GM19043 (cell line): Measurements from ENCODE around the gene KLF16.

Experiments used
- ATAC-seq: cut with Tn5 transposase; IDR thresholded peaks from one replicate; pipeline ENCODE4 v1.9.1; 2021; ENCODE audit warnings: low read depth; ENCODE audit not compliant: unreplicated experiment

KLF16 gene

DNA sequence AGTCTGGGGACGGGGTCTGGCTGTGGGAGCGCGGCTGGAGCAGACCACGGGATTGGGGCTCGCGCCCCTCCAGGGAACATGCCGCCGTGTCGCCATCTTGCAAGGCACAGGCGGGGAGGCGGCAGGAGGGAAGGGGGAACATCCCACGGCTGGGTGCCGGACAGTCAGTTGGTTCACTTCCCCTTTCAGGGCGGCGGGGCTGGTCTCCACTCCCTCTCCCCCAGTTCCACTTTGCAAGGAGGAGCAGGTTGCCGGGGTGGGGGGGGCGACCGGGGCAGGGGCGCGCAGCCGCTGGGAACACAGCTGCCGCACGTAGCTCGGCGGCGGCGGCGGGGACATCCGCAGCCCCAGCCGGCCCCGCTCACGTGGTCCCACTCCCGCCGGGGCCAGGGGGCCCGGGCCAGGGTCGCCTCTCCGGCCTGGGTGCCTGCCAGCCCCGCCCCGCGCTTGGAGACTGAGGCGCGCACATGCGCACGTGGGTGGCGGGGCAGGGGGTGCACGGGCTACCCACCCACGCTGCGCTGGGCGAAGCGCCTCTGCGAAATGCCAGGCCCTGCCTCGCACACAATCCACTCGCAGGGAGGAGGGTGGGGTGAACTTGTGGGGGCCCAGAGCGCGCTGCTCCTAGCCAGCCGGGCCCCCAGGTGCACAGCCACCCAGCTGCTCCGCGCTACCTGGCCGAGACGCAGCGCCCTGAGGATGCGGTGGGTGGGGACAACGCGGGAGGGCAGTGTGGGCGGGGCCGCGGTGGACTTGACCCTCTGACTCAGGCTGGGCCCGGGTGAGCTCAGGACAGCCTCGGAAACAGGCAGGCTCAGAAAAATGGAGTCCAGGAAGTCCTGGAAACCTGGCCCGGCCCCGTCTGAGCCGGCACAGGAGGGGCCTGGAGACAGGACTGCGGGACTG lies 6.4 kb downstream of the KLF16 start:
- ATAC-seq: no peak

DNA sequence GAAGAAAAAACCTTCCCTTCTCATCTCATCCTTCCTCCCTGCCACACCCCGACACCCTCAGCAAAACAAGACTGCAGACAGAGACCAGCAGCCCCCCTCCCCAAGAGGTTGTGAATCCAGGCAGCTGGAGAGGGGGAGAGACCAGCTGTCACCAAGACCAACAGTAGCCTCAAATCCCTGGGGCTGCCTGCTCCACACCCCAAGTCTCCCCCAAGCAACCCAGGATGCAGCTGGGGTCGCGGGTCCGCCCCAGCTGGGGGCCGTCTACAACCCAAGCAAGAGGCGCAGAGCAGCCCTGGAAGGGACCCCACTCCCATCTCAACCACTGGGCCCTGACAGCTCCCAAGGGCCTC lies 7.1 kb downstream of the KLF16 start:
- no peak for ATAC-seq

DNA sequence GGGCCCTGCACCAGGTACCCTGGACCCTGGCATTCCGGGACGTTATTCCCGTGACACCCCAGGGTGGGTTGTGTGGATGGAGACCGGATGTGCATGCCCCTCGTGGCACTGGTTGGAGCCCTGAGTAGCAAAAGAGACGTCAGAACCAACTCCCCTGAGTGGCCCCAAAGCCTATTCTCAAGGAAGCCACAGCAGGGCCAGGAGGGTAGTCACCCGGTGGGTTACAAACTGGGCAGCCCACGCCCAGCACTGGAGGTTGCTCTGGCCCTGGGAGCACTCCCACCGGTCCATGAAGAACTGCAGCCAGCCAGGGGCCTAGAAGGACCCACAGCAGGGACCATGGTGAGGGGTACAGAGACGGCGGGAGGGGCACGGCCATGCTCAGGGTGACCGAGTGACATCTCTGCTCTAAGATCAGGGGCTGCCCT lies 7.5 kb downstream of the KLF16 start:
- ATAC-seq: no peak

DNA sequence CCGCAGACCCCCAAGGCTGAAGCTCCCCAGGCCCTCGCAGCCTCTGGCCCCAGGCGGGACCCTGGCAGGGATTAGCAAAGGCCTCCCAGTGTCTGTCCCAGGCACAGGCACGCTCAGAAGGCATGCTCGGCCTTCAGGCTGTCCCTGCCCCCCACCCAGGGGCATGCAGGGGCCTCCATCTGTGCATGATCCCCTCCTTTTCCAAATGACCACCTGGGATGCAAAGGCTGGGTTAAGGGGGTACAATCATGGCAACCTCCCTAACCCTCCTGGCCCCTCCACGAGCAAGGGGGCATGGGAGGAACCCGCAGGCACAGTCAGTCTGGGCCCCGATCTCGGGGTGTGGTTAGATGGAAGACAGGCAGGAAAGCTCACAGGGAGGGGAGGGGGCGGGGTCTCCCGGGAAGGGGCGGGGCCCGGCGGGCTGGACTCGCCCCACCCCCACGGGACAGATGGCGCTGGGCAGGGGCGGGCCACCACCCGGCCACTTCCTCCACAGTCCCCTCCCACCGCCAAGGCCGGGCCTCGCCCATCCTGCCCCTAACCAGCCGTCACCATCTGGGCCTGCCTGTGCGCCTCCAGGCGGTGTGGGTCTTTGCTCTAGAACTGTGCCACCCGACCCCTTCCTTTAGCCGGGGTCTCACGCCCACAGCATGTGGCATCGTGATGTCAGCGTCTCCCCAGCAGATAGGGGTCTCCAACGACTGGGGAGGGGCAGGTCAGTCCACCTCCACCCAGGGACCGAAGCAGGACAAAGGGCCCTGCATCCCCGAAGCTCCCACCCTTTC lies 8.1 kb downstream of the KLF16 start:
- ATAC-seq: peak; percentile 44

DNA sequence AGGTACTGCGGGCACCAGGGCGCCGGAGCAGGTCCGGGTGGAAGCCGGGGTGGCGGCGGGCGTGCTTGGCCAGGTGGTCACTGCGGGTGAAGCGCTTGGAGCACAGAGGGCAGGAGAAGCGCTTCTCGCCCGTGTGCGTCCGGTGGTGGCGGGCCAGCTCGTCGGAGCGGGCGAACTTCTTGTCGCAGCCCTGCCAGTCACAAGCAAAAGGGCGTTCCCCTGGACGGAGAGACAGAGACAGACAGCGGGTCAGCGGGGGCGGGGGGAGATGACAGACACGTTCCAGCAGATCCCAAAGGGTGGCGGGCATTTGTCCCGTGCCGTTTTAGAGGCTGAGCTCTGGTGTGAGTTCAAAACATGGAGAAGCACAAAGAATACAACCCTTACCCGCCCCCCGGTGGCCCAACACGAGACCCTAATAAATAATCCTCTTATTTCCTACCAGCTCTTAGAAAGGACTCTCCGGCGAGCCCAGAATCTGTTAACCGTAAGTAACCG lies 8.8 kb downstream of the KLF16 start:
- no peak for ATAC-seq

DNA sequence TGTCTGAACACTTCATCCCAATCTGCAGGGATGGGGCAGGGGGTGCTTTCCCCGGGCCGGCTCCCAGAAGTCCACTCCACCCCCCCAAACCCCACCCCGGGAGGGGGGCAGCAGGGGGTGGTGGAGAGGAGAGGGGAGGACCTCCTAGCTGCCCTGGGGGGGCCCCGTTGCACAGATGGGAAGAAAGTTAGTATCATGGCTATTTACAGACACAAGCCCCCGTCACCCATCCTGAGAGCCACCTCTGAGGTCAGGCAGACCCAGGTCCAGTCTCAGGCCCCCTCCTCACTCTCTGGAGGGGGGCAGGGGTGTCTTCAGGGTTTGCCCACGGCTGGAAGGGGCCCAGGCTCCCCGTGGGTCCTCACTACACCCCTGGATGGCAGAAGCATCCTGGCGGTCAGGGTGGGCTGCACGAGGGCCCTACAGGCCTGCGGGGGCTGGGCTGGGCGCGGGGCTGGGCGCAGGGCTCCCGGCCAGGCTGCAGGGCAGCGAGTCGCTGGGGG lies 9.3 kb downstream of the KLF16 start:
- no peak for ATAC-seq

DNA sequence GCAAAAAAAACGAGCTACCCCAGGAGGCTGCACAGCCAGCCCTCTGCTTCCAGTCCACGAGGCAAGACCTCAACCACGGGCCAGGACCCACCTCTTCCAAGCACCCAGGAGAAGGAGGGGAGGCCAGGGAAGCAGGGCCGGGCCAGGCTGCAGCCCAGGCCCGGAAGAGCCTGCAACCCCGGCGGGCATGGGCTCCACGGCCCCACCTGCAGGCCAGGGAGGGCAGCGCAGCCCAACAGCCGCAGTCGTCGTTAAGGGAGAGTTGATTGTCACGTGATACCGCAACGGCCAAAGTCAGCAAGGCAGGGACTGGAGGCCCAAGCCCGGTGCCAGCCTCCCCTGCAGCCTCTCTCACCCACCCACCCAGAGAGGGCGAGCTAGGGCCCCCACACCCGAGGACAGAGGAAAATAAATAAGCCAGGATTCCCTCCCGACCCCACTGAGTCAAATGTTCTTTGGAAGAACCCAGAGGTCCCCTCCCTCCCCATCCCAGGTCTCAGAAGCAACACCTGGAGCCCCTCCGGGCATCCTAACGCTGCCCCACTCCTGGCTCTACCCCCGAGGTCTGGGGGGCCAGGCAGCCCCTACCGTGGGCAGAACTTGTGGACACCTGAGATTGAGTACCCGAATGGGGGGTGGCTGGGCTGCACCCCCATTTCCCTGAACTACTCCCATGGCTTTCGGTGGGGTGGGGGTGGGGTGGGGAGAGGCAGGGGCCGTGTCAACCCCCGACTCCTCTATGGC lies 9.9 kb downstream of the KLF16 start:
- ATAC-seq: no peak

DNA sequence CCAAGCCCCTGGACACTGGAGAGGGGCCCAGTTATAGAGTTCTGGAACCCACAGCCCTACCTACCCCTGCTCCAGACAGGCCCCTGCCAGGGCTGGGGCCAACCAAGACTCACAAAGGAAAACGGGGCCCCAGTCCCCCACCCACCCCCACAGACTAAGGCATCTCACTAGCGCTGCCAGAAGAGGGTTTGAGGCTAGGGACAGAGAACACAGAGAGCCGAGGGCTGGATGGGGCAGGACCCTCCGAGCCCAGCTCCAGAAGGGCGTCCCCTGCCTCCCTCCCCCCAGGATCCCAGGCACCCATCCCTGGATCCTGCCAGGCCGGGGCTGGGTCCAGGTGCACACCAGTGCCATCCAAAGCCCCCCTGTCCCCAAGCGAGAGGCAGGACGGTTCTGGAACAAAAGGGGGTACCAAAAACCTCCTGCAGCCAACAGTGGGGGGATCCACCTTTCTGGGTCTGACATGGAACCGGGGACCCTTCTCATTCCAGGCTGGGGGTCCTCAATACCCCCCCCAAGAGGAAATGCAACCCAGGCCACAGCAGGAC lies 10.7 kb downstream of the KLF16 start:
- no peak for ATAC-seq

DNA sequence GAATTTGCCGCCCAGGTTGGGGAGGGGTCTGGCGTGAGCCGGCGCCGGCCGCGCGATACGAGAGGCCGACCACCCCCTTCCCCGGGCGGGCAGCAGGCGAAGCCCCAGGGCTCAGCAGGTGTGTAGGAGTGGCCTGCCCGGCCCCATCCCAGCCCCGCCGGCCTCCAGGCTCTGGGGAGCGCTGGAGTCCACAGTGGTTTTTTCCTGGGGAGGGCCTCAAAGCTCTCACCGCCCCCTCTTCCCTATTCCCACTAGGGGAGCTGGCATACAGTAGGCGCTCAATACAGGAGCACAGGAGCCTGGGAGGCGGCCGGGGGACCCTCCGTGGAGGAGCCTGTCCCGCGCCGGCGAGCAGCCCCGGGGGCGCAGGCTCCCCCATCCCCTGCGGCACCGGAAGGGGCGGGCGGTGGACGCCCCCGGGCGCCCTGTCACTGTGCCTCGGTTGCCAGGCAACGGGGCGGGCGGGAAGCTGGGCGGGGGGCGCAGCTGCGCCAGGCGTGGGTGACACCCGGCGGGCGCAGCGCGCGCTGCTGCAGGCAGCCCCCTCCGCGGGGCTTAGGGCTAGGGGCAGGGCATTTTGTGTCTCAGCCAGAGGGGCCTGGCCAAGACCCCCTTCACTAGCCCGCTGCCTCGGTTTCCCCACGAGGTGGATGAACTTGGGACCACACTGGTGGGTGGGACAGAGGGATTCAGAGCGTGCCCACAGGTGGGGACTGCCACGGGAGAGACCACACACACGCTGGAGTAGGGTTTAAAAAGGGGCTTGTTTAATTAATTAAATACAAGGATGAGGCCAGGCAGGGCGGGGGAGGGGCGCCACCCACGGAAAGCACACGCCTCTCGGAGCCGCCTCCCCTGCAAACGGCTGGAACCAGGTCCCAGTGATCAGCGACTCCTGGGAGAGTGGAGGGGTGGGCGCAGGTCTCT lies 11.5 kb downstream of the KLF16 start:
- no peak for ATAC-seq

DNA sequence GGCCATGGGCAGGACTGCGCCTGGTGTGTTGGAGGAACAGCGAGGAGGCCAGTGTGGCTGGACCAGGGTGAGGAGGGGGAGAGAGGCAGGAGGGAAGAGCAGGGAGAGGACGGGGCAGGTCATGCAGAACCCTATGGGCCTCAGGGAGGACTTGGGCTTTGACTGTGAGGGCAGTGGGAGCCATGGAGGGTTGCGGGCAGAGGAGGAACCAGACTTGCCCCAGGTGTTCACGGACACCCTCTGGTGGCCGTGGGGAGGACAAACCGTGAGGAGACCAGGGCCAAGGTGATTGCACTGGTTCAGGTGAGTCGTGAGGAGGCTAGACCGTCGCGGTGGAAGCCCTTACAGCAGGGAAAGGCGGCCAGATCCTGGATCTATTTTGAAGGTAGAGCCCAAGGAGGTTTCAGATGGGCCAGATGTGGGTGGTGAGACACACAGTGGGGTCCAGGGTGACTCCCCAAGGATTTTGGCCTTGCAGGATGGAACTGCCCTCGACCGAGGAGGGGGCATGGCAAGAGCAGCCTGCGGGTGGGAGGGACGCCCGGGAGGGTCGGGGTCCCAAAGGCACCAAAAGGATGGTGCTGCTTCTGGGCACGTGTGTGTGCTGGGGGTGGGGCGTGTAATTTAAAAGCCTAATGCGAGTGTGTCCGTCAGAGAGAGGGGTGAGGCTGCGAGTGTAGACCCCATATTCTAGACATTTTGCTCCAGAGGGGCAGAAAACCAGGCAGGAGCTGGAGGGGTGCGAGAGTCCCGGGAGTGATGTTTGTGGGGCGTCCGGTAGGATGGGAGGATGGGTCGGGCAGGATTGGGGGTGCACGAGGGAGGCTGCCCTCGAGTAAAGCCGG lies 12.3 kb downstream of the KLF16 start:
- no peak for ATAC-seq

DNA sequence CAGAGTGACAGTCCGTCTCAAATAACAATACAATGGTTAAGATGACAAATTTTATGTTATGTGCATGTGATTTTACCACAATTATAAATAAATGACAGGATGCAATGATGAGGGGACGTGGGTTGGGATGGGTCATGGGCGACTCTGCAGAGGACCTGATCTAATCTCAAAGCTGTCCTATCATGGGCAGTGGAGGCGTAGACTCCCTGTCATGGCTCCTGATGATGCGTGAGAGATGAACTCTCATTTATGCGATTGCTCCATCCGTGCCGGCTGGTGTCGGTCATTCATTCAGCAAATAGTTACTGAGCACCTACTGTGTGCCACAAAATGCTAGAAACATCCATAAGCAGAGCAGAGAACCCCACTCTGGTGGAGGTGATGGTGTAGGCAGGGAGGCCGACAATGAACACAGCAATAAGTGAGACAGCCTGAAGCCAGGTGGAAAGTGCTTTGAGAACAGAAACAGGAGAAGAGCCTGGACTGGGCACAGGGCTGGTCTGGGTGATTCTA lies 13.4 kb downstream of the KLF16 start:
- no peak for ATAC-seq

DNA sequence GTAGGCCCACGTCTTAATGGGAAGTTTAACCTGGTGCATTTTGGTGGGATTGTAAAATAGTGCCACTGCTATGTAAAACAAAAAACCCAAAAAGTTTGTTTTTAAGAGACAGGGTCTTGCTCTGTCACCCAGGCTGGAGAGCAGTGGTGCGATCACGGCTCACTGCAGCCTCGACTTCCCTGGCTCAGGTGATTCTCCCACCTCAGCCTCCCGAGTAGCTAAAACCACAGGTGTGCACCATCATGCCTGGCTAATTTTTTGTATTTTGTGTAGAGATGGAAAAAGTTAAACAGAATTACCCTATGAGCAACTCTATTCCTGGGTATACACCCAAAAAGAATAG lies 14.3 kb downstream of the KLF16 start:
- ATAC-seq: no peak

DNA sequence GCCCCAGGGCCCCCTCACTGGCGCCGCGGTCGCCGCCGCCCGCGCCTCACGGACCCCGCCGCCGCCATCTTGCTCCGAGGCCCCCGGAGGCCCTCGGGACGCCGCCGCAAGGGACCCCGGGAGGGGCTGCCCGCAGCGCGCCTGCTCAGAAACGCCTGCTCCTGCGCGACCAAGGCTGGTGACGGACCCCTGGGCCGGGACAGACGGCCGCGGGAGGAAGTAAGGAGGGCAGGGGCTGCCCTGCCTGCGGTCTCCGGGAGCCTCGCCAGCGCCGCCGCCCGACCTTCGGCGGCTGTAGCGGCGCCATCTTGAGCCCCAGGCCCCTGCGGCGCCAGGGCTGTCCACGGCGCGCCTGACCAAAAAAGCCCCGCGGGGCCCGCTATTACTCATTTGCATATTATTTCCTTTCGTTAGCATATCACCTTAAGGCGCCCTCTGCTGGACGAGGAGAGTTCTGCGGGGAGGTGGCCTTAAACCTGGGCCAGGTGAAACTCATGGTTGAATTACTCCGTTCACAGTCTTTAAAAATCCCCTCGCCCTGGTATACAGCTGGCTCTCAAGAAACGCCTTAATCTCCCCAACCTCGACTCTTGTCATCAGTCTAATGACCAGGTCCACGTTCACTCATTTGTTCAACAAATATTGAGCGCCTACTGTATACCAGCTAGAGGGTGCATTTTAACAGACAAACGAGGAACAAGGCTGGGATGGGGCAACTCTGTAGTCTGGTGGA lies 14.8 kb downstream of the KLF16 start, which contains the start of gene REXO1:
REXO1 (minus strand) TSS at position 85 of the 733 bp plus-strand sequence. CDS start 125 bp downstream, outside the sequence.
- peak; percentile 50 for ATAC-seq

DNA sequence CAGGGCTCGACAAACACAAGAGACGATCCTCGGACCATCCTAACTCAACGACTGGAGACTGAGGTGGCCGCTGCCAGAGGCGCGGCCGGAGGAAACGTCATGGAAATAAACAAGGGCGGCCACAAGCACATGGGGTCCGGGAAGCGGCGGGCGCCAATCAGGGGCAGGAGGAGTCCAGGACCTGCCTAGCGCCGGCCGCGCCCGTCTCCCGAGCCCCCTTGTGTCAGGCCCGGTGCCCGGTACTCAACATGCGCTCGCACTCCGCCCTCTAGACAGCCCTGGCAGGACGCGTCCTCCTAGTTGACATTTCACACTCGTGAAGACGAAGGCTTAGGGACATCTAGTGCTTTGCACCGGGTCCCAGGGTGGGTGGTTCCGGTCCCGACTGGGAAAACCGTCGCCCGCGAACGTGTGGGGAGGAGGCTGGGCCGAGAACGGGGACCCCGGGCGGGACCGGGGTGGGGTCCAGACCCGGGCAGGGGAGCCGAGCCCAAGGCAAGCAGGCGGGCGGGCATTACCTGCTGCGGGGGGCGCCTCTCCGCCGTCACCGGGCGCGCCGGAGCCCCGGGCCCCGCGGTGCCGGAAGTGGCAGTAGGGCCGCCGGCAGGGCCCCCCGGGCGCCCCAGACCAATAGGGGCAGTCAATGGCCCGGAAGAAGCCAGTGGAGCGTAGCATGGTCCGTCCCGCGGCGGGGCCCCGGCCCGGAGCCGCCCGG lies 15.5 kb downstream of the KLF16 start:
- ATAC-seq: peak; percentile 28

DNA sequence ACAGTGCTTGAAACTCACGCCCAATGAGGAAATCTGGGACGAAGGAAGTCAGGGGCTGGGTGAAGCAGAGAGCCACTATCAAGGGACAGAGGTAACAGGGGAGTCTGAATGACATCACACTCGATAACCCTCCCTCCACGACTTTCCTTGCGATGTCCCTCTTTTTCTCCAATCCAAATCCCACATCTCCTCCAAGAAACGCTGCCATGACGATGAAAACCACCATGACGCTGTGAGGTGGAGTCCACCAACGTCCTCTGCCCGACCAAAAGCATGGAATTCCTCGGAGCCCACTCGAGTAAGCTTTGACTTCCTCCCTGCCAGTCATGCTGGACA lies 16.1 kb downstream of the KLF16 start:
- ATAC-seq: no peak

DNA sequence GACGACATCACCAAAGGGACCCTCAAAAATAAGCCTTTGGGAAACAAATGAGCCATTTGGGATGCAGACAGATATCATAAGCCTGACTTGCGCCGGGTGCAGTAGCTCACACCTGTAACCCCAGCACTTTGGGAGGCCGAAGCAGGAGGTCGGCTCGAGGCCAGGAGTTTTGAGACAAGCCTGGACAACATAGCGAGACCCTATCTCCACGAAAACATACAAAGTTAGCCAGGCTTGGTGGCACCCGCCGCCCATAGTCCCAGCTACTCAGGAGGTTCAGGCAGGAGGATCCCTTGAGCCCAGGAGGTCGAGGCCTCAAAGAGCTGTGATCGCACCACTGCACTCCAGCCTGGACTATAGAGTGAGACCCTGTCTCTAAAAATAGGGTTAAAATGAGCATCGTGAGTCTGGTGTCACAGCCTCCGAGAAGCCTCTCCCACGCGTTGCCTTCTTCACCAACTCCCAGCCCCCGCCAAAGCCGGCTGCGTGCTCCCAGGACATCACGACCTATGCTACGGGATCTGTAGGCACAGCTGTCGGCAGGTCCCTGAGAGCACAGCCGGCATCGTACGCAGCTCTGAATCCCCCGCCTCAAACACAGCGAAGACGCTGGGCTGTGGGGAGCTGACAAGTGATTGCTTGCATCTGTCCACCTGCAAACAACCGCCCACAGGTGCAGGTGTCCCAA lies 16.7 kb downstream of the KLF16 start:
- no peak for ATAC-seq

DNA sequence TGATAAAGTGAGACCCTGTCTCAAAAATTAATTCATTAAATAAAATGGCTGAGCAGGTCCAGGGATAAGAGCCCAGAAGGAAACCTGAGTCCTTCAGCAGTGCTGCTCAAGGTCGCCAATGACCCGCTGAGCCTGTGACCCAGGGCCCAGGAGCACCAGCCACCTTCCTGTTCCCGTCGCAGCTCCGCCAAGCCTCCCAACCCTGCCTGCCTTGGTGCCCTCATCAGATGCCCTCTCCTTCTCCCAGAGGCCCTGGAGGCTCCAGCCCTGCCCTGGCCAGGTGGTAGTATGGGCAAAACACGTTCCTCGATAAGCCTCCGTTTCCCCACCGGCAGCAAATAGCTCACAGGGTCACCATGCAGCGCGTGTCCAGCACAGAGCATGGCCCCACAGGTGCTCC lies 17.7 kb downstream of the KLF16 start:
- ATAC-seq: no peak
